ENCODE results near the gene ZNF519.

GRCh38 chr18:14174706-14175085 is 42.5 kb upstream of the ZNF519 start:
- TF ChIP-seq SUZ12 (IDR thresholded peaks at IDR 0.05; ENCODE audit: extremely low read depth, insufficient read depth, insufficient read length) (no peak), ZNF274 (IDR thresholded peaks at IDR 0.05; ENCODE audit: low read depth, low read length) (no peak), YY1 (IDR thresholded peaks at IDR 0.05; ENCODE audit: insufficient read depth, insufficient read length) (no peak)
